ENCODE data around the gene RBM6.

Gene RBM6

DNA sequence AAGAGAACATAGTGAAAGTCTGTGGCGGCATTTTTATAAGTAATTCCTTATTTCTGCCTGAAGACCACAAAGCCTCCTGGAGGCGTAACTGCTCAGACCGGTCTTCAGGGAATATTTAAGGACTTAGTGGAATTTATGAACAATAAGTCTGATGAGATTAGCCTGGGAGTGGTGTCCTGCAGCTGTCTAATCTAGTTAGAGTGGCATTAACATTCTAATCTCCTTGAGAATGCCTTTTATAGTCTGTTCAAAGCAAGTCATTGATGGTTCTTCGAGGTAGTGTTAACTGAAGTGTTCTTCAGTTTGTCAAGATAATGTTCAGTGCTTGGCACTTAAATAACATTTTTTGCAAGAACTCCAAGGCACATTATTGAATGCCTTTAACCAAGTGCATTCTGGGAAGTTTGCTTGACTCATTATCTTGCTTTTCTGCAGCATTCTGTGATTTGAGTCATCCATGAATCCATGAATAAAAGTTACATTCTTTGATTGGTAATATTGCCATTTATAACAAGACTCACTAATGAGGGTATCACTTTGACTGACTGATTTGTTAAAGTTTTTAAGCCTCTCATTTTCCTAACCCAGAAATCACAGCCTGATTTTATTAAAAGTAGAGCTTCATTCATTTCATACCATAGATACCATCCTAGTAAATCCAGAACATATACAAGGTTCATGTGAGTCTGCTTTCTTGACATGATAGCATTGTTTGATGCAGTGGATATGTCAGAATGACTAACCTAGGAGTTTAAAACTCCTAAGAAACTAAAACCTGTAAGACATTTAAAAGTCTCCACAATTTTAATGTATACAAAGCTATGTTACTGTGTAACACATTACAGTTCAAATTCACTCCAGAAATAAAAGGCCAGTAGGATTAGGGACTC is 161.3 kb downstream of the RBM6 start:
- DNase-seq: no peak

DNA sequence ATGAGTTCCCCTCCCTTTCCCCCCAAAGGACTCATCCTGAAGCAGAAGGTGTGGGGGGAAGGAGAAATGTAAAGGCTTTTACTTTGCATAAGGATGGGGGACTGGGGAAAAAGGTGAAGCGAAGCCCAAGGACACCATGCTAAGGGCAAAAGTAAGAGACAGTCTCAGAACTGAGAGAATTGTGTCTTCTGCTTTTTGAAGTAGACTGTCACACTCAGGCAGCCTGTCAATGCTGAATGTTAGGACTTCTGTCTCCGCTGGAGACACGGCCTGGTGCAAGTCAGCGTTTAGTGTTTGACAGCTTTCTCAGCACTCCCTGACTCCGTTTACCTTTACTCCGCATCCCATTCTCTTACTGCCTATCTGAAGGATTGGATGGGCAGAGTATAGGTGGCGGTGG is 162.6 kb downstream of the RBM6 start:
- no peak for DNase-seq

DNA sequence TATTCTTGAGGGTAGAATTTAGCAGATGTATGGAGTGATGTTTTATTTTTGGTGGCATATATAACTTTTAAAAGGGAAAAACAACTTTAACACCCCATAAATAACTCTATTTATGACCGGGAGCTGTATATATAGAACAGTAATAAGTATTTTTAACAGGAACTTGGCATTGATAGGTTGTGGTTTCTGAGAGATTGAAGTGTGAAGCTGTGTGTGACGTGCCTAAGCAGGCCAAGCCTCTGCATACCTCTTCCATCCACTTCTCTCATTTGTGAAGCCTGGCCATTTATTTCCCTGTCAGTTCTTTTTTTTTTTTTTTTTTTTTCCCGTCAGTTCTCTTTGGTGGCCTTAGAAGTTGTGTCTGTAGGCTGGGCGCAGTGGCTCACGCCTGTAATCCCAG is 171.8 kb downstream of the RBM6 start:
- DNase-seq: no peak

DNA sequence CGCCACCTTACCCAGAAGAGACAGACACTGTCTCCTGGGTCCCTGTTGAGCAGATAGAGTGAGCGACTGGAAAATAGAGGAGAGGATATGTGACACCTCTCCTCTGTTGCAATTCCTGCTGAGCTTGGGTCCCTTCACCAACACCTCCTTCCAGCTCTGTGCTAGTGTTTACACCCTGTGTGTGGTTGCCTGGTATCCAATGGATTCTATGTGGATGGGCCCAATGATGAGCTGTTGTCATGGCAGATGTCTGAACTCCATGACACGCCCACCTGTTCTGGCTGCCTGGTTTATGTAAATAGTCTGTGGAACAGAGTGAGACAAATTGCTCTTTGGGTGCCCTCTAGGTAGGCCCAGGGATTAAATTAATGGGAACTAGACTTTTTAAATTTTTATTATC is 172.5 kb downstream of the RBM6 start:
- DNase-seq: no peak

DNA sequence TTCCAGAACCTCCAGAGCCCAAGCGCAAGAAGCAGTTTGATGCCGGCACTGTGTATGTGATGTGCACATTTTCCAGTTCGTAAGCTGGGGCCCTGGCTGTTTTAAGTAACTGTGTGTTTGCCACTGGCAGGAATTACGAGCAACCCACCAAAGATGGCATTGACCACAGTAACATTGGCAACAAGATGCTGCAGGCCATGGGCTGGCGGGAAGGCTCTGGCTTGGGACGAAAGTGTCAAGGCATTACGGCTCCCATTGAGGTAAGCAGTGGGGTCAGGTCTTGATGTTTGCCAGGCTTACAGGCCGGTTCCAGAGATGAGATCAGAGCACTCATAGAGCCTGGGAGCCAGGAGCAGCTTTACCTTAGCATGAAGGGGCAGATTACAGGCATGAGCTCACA is 177.2 kb downstream of the RBM6 start:
- DNase-seq: no peak

DNA sequence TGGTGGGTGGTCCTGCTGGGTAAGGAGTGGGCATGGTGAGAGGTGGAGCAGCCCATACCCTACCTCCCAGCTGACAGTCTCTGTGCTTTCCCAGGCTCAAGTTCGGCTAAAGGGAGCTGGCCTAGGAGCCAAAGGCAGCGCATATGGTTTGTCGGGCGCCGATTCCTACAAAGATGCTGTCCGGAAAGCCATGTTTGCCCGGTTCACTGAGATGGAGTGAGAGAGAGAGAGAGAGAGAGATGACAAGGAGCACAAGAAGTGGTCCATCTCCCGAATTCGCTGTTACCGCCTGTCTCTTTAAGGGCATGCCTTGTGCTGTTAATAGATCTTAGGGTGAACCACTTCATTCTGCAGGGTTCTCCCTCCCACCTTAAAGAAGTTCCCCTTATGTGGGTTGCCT is 178.3 kb downstream of the RBM6 start:
- no peak for DNase-seq

DNA sequence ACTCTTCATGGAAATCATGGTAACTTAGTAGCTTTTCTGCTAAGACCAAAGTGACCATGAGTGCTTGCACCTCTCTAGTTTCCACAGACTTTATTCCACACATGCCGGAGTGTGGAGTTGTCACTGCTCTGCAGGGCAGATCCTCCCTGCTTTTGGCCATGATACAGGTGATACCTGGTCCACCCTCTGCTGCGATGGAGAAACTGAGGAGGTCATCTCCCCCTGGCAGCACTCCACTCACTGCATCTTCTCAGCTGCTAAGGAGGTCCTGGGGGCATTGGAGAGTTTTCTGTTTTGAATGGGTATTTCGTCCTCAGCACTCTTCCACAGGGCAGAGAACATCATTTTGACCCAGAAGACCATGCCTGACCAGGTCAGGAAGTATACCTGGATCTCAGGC is 179.8 kb downstream of the RBM6 start:
- DNase-seq: no peak

DNA sequence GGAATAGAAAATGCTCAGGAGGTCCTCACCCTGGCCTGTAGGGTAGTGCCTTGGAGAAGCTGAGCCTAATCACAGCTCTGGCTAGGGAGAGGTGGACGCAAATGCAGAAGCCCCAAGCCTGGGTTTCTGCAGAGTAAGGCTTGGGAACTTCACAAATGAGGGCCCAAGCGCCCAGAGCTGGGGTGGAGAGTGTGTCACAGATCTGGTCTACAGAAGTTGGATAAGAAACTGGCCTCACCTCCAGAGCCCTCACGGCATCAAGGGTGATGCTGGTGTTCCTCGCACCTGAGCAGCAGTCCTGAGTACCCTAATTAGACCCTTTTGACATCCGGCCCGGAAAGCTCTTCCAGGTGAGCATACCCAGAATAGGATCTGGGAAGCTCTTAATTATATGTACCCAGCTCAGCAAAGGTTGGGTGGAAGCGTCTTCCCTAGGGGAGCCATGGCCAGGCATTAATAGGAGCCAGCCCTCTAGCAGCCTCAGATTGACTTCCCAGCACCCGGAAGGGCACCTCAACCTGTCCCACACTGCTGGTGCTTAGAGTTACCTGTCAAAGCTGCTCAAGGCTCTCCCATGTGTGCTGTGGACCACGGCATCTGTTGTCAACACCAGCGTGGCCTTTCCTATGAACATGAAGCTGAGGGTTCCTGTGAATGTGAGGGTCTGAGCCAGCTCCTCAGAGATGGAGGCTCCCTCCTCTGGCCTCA is 180.6 kb downstream of the RBM6 start:
- DNase-seq: no peak

DNA sequence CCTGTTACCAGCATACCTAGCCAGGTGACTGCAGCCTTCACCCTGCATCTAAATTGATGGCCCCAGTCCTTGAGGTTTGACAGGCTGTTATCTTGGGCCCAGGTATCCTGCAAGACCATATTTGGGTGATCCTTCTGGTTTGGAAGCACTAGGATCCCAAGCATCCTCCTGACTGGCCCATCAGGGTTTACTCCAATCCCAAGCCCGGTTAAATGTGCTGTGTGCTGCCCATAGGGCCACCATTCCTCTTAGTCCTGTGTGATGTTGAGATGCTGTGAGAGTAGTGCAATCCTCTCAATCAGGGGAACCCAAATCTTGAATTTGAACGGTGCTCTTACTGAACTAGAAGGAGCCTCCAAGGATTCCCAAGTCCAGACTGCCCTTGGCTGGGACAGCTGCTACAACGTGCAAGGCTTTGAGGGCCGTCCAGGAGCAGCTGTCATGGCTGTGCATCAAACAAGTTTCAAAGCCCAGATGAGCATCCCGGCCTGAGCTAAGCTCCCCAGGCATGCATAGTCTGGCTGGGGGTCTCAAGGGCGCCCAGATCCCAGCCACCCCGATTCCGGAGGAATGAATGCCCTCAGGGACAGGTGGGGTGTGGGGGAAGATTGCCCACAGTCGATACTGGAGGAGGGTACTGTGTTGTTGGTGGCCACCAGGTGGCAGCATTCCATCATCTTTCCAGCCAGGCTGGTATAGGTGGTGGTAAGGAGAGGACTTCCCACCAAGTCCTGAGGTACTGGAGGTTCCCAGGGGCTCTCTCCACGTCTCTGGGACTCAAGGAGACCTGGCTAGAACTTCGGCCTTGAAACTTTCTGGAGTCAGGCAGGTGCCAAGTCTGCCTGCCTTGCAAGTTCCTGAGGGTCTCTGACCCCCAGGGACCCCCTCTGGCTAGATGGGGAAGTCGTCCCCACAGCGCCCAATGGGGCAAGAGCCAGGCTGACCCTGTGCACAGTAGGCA is 181.4 kb downstream of the RBM6 start:
- peak; percentile 51 for DNase-seq

DNA sequence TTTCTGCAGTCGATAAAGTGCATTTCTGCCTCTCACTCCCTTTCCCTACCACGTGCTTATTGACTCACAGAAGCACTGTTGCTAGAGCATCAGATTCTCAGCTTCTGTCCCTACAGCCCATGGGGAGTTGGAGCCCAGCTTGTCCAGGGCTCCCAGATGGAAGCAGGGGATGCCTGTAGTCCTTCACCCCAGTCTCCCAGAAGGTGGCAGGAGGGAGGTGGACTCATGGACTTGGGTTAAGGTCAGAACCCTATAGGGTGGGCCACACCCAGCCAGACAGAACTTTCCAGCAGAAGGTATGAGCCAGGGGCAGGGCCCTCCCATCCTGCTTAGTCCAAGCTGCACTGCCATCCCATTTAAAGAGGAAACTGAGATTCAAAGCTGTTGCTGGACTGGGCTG is 182.1 kb downstream of the RBM6 start:
- DNase-seq: no peak

DNA sequence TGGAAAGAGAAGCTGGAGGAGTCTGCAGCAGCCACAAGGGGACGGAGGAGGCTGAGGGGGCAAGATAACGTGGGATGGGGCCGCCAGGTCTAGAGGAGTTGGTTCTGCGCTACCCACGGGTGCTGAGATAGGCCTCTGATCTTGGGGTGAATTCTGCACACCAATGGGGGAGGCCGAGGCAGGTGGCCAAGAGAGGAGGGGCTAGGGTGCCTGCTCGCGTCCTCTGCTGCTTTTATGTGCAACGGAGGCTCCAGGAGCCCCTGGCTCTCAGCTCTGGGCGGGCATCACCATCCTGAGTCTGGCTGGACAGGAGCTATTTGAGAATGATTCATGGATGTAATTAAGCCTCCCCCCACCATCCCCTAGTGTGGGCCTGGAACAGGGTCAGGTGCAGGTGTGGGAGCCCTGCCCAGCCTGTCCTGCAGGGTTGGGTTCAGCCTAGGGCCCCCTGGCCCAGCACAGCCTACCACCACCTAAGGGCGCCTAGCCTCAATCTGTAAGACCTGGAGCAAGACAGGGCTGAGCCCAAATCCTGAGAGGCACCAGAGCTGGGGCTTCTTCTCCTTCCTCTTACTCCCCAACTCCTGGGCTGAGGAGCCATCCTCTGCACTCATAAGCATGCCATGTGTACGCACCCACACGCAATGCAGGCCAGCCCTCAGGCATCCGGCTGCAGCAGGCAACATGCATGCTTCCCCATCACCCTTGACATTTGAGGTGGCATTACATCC is 182.9 kb downstream of the RBM6 start:
- no peak for DNase-seq

DNA sequence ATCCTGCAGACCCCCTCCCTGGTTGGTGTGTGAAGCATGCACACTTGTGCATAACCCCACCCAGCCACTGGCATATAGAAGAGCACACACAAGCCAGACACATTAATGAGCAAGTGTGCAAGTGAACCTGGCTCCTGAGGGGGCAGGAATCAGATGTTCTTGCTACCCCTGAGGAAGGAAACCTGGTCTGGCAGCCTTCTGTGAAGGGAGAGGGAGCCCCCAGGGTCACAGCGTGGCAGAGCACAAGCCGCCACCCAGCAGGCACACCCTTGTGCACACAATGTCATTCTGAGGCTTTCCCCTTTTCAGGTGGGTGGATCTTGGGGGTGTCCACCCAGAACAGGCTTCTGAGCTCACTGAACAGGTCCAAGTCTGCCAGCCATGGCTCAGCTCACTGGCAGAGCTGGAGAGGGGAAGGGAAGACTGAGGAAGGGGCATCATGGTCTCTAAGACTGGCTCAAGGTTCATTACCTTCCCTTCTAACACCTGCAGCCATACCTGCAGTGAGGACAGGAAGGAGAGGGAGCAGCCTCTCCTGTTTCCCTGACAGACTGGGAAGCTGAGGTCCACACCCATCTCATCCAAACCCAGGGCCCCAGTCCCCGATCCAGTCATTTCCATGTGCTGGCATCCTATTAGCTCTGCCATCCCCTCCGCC is 183.6 kb downstream of the RBM6 start:
- no peak for DNase-seq

DNA sequence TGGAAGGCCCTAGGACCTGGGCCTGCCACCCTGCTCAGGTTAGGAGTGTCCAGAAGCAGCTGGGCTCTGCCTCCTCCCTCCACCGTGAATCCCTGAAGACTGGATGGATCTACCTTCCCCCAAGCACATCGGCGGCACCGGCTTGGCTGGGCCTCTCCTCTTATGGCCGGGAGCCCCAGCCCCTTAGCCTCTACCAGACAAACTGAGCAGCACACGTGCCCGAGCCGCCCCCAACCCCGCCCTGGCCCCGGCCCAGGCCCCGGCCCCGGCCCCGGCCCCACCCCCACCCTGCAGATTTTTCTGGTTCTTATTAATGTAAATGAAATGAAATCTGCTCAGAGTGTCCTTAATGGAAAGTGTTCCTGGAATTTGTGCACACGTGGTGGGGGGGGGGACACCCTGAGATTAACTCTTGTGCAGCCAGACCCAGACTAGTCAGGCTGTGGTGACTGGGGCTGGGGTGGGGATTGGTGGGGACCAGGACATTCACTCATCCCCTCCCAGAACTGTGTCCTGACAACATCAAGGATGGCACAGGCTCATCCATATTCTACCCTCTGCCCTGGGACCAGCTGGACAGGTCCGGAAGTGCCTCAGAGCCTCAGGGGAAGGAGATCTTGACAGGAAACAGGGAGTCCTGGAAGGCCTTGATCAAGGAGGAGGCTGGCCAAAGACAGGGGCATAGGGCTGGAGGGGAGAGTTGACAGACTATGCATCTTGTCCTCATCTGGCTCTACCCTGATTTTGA is 184.3 kb downstream of the RBM6 start:
- DNase-seq: no peak

DNA sequence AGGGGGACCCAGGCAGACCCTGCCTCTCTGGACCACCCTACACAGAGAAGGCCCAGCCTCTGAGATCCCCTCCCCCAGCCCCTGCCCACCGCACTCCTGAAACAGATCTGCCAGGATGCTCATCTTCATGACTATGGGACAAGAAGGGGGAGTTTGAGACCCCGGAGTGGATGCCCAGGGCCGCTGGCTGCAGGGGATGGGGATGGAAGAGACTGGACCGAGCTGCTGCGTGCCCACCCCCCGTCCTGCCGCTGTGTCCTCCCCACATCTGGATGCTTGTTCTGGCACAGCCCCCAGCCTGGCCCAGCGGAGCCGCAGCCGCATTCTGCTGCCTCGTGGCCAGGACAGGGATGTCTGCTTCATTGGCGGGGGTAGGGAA is 184.8 kb downstream of the RBM6 start:
- no peak for DNase-seq

DNA sequence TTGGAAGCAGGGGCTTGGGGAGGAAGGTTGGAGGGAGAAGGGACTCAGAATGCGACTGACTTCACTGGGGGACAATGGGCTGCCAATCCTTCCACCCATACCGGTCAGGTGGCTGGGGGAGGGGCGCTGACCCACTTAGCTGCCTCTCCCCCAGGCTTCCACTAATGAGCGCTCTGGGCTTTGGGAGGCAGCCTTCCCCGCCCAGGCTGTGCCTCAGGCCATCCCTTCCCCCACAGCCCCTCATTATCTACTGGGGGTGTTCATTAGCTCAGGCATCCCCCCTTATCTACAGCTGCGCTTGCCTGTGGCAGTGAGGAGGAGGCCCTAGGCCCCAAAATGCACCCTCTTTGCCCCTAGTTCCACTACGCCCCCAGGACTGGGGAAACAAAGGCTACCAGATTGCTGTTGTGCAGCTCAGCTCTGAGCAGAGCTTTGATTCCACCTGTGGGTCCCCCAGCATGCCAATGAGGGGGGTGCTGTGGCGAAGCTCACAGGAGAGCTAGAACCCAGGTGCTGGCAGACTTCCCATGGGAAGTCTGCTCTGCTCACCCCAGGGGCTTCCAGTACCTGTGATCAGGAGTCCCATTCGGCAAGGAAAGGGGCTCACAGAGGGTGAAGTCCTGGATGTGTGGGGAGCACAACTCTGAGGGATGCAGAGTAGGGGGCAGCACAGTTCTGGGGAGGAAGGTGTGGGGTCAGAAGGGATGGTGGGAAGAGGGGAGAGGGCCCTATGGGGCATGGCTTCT is 185.8 kb downstream of the RBM6 start:
- DNase-seq: no peak

DNA sequence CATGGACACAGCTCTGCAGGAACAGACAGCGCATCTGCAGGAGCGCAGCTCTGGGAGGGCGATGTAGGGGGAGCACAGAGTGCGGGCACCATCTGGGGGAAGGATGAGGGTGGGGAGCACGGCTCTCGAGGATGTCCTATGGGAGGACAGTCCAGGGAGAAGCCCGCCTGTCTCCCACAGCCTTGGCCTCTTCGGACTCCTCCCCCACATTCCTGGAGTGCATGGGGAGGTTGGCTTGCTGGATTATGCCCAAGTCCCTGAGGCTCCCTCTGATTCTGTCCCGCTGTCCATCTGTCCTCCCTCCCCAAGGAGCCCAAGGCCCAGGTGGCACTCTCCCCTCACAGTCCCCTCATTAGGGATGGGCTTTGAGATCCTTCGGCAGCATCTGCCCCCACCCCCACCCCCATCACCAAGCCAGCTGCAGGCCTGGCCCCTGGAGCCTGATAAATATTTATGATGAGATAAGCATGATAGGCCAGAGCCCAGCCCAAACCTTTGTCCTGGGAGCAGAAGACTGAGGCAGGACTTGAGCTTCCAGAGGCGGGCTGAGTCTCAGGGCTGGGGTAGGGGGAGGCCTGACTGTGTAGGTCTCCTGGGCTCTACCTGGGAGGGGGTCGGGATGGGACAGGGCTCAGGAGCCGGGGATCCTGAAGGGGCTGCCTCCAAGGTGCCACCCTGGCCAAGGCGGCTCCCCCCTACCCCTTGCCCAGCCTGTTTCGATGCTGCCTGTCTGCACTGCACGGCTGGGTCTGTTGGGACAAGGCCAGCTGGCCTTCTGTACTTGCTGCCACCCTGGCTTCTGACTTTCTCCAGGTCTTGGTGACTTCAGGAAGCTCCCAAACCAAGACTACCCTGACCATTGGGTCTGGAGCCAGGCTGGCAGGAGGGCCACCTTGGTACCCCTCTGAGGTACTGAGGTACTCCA is 186.6 kb downstream of the RBM6 start:
- no peak for DNase-seq
